ENCODE measurements around the gene PRELID1.
"Not testable (repeated sequence)": the region's sequence is repeated elsewhere in the genome, so short reads cannot be mapped to it uniquely, and the experiment has no call there.

Gene PRELID1

DNA sequence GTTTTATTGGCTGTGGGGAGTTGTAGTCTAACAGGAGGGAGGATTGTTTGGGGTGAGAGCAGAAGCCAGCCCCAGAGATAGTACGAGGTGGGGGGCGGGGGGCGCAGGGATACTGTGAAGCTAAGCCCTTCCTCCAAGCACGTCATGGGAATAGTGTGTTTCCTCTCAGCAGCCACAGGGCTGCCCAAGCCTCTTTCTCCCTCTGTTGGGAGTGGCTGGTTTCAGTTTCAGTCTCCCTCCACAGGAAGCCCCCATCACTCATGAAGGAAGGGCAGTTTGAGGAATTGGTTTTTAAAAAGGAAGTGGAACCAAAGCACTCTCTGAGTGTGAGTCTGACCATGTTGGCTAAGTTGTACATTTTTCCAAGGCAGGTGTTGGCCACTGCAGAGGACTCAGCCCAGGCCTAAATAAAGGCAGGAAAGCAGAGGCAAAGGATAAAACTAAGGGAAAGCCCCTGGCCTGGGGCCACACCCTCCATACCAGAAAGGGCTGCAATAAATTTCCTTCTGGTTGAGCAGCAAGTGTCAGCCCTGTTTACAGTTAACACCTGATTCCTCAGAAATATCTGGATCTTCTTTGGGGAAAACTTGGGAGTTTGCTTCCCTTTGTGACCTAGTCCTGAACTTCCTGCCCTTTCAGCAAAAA lies 3.2 kb upstream of the PRELID1 start:
- DNase-seq = no peak

DNA sequence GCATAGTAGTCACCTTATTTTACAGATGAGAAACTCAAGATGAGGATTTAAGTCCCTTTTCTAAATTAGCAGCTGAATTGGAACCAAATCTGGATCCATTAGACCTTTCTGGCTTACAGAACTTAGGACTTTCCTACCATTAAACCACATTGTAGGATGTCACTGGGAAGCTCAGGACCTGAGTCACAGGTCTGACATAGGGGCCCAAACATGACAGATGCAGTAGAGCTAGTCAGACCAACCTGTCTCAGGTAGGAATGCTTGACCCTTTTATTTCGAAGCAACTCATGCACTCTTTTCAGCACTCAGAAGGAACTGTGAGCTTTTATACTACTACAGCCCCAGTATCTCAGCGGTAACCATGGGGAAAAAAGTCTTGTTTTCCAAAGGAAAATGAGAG lies 2.6 kb upstream of the PRELID1 start:
- no peak for DNase-seq

GRCh38 chr5:177301503-177302165 lies 2.0 kb upstream of the PRELID1 start:
- no peak for DNase-seq

- no peak for DNase-seq
Observed at GRCh38 chr5:177302354-177303110, 1.1 kb upstream of the PRELID1 start.

GRCh38 chr5:177303925-177304391 lies 359 bp downstream of the PRELID1 start:
- DNase-seq = no peak

GRCh38 chr5:177304392-177305119 lies 957 bp downstream of the PRELID1 start:
- DNase-seq = no peak

- DNase-seq = not testable (repeated sequence)
Observed at GRCh38 chr5:177306103-177306640, 2.6 kb downstream of the PRELID1 start.

- DNase-seq = no peak
Observed at GRCh38 chr5:177306674-177307543, 3.3 kb downstream of the PRELID1 start.

DNA sequence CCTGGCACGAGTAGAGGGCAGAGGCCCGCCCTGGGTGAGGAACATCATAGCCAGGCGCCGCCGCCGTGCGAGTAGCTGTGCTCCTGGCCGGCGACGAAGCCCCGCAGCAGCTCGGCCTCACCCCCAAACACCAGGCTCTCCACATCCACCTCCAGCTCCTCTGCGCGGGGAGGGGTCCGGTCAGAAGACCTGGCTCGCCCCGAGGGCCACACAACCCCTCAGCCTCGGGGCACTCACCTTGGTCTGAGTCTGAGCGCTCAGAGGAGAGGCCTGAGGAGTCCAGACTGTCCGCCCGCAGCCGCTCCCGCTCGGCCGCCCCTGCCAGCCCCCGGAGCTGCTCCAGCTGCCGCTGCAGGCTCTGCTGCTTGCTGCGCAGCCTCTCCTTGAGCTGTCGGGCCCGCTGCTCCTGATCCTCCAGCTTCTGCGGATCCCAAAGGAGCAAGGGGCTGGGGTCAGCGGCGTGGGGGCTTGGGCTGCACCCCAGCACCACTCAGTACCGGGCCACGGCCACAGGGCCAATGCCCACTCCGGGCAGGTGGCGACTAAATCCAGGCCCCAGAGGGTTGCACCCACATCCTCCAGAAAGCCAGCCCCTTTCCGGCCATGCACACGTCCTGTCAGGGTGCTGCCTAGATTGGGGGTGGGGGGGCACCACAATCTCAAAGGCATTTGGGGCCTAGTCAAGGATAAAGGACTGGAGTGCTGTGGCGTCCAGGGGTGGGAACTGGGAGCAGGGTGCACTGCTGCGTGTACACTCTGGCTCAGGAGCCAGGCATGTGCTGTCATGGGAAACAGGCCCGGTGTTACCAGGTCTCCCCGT lies 4.2 kb downstream of the PRELID1 start:
- no peak for DNase-seq

- no peak for DNase-seq
Observed at GRCh38 chr5:177308740-177309139, 5.1 kb downstream of the PRELID1 start.

- peak; percentile 28 for DNase-seq
Observed at GRCh38 chr5:177309351-177310191, 6.0 kb downstream of the PRELID1 start.

- DNase-seq = no peak
Observed at GRCh38 chr5:177310332-177310731, 6.7 kb downstream of the PRELID1 start.

GRCh38 chr5:177310757-177311391 lies 7.3 kb downstream of the PRELID1 start:
- DNase-seq = peak; percentile 41

- DNase-seq = no peak
Observed at GRCh38 chr5:177311392-177311722, 7.8 kb downstream of the PRELID1 start.

DNA sequence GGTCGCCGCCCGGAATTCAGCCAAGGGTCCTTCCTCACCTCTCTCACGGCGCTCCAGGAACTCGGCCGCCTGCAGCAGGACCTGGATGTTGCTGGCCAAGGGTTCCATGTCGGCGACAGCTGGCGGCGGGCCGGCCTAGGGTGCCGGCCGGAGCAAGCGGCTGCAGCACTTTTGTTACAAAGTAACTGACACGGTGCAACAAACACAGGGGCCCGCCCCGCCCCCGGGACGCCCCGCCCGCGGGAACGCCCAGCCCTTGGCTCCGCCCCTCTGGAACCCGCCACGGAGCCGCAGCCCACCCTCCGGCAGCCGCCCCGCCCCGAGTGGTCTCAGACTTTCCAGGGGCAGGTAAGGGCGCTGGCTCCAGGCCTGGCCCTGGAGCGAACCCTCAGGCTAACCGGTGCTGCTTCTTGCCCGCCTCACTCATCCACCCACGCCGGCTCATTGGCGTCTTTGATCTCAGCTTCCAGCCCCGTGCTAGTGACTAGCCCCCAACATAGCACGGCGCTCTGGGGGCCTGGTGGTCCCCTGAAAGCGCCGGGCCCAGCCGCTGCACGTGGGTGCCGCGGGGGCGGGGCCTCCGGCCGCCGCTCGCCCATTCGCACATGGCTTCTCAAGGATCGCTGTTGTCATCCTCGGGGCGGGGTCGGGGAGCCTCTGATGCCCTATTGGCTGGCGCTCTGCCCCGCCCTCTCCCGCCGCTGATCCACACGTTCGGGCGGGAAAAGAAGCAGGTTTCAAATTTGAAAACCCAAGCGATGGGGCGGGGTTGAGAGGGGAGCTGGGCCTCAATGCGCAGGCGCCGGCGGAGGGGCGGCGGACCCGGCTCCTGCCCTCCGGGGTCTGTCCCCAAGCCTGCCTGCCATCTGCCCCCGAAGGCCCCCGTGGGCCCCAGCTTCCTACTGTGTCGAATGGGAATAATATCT lies 8.4 kb downstream of the PRELID1 start, which contains the start of gene MXD3:
TSS of gene MXD3 (minus strand) at position 176 of the 926 bp plus-strand sequence. CDS start at position 108, 68 bp downstream.
- DNase-seq = peak; percentile 96

DNA sequence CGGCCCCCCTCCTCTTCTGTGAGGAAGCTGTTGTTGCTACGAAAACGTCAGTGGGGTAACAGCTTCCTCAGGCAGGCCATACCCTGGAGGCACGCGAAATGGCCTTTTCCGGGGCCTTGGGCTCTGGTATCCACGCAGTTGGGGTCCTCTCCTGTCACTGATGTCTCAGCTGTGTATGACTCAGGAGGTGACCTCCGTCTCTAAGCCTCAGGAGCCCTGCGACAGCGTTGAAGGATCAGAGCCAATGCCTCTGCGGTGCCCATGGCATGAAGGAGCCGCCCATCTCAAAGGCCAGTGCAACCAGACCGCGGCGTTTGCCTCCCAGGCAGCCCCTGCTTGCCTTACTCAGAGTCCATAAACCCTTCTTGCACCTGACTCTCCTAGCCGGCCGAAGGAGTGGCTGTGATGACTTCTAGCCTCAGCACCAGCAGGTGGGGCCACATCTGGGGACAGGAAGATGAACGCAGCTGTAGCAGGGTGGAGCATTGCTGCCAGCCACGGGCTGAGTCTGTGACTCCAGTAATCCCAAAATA lies 9.1 kb downstream of the PRELID1 start:
- DNase-seq = no peak

- no peak for DNase-seq
Observed at GRCh38 chr5:177313561-177314259, 10.1 kb downstream of the PRELID1 start.

Measured in DMS 273 treated with DMSO at 0.1 percent for 48 hours (cell line).